PFSK-1 (cell line): Measurements from ENCODE around the gene PCDH19.

Source experiments
- FOXP2 ChIP-seq: optimal IDR thresholded peaks from 2 replicates; pipeline ENCODE3; 2011; ENCODE audit warnings: borderline replicate concordance, control low read depth, inconsistent platforms; ENCODE audit not compliant: insufficient read depth; ENCODE audit errors: extremely low read length, extremely low read depth
- POLR2AphosphoS5 ChIP-seq: IDR thresholded peaks from 2 replicates; pipeline ENCODE4 v1.6.1; 2012; ENCODE audit warnings: low read depth, mild to moderate bottlenecking, control low read depth, low read length, moderate library complexity
- REST ChIP-seq, 2 experiments: IDR thresholded peaks; 2 replicates each; pipeline versions ENCODE4 v1.6.1 to v1.8.0; 2011 to 2012; ENCODE audit warnings: low read depth in 2 of 2, low read length in 2 of 2, control low read depth in 1 of 2, inconsistent platforms in 1 of 2, mild to moderate bottlenecking in 1 of 2, moderate library complexity in 1 of 2; ENCODE audit not compliant: insufficient read depth in 1 of 2
- SIN3A ChIP-seq: IDR thresholded peaks from 2 replicates; pipeline ENCODE4 v1.6.1; 2012; ENCODE audit warnings: mild to moderate bottlenecking, low read length, moderate library complexity, borderline replicate concordance; ENCODE audit not compliant: insufficient read depth
- TAF1 ChIP-seq: IDR thresholded peaks from 2 replicates; pipeline ENCODE4 v1.6.1; 2012; ENCODE audit warnings: low read length, control low read depth, borderline replicate concordance; ENCODE audit not compliant: insufficient read depth

PCDH19 gene

GRCh38 chrX:100294965-100295364 is 115.1 kb downstream of the PCDH19 start:
- TF ChIP-seq FOXP2: no peak
- TF ChIP-seq TAF1: no peak
- TF ChIP-seq SIN3A: no peak
- TF ChIP-seq POLR2AphosphoS5: no peak
- TF ChIP-seq REST (IDR thresholded peaks at IDR 0.05; ENCODE audit: insufficient read depth in 1 of 2, low read depth in 2 of 2, low read length in 2 of 2): no peak

- TF ChIP-seq SIN3A: no peak
Observed at GRCh38 chrX:100289066-100289558, 121.0 kb downstream of the PCDH19 start.

- TF ChIP-seq POLR2AphosphoS5: no peak
- TF ChIP-seq FOXP2: no peak
- no peak for TF ChIP-seq REST (IDR thresholded peaks at IDR 0.05; ENCODE audit: insufficient read depth in 1 of 2, low read depth in 2 of 2, low read length in 2 of 2)
- TF ChIP-seq SIN3A: no peak
- TF ChIP-seq TAF1: no peak
Observed at GRCh38 chrX:100277231-100277630, 132.8 kb downstream of the PCDH19 start.

- no peak for TF ChIP-seq TAF1
- TF ChIP-seq SIN3A: no peak
- TF ChIP-seq POLR2AphosphoS5: no peak
- no peak for TF ChIP-seq REST (IDR thresholded peaks at IDR 0.05; ENCODE audit: insufficient read depth in 1 of 2, low read depth in 2 of 2, low read length in 2 of 2)
- TF ChIP-seq FOXP2: no peak
Observed at GRCh38 chrX:100274916-100275315, 135.2 kb downstream of the PCDH19 start.

GRCh38 chrX:100265179-100265578 is 144.9 kb downstream of the PCDH19 start:
- TF ChIP-seq TAF1 (no peak), FOXP2 (no peak), POLR2AphosphoS5 (no peak), SIN3A (no peak), REST (IDR thresholded peaks at IDR 0.05; ENCODE audit: insufficient read depth in 1 of 2, low read depth in 2 of 2, low read length in 2 of 2) (no peak)
